RWPE1 (cell line): ENCODE data around the gene COPS2.
"Not testable (repeated sequence)": the region's sequence is repeated elsewhere in the genome, so short reads cannot be mapped to it uniquely, and the experiment has no call there.

ENCODE experiments used
- CTCF ChIA-PET: fragments of 350-600 bp; sonication (Branson Sonifier 250); formaldehyde crosslinking; extraction: SDS; loops from one replicate; lab custom pipeline; 2021; lab: Yijun Ruan, JAX
- POLR2A ChIA-PET: fragments of 400-600 bp; formaldehyde crosslinking; extraction: SDS; loops from one replicate; lab custom pipeline; 2020; ENCODE audit warnings: antibody characterized with exemption; ENCODE audit not compliant: low non-redundant PET; lab: Yijun Ruan, JAX
- DNase-seq: peaks from one replicate; pipeline ENCODE4 v3.0.0; 2012; ENCODE audit warnings: low spot score
- H3K27ac ChIP-seq: fragments of 450-650 bp; 2 replicates; pipeline ENCODE4 v1.5.1; 2017
- TF ChIP-seq, protein P1 (sequence below): fragments of 450-650 bp; conservative IDR thresholded peaks from 2 replicates; pipeline ENCODE4 v1.5.1; 2017; ENCODE audit warnings: low read depth, mild to moderate bottlenecking

The COPS2 gene

GRCh38 chr15:49178497-49178896, 23.1 kb upstream of the COPS2 start:
- no peak for DNase-seq
- TF ChIP-seq, protein P1, sequence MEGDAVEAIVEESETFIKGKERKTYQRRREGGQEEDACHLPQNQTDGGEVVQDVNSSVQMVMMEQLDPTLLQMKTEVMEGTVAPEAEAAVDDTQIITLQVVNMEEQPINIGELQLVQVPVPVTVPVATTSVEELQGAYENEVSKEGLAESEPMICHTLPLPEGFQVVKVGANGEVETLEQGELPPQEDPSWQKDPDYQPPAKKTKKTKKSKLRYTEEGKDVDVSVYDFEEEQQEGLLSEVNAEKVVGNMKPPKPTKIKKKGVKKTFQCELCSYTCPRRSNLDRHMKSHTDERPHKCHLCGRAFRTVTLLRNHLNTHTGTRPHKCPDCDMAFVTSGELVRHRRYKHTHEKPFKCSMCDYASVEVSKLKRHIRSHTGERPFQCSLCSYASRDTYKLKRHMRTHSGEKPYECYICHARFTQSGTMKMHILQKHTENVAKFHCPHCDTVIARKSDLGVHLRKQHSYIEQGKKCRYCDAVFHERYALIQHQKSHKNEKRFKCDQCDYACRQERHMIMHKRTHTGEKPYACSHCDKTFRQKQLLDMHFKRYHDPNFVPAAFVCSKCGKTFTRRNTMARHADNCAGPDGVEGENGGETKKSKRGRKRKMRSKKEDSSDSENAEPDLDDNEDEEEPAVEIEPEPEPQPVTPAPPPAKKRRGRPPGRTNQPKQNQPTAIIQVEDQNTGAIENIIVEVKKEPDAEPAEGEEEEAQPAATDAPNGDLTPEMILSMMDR: no peak
- CTCF ChIA-PET: interaction anchor here (0.7 kb wide), 1 partner anchor 316 kb away, joined by 5 read pairs; no protein-coding TSS in a partner anchor
- POLR2A ChIA-PET: no interaction called here
- H3K27ac ChIP-seq: no peak overlapping the region

DNA sequence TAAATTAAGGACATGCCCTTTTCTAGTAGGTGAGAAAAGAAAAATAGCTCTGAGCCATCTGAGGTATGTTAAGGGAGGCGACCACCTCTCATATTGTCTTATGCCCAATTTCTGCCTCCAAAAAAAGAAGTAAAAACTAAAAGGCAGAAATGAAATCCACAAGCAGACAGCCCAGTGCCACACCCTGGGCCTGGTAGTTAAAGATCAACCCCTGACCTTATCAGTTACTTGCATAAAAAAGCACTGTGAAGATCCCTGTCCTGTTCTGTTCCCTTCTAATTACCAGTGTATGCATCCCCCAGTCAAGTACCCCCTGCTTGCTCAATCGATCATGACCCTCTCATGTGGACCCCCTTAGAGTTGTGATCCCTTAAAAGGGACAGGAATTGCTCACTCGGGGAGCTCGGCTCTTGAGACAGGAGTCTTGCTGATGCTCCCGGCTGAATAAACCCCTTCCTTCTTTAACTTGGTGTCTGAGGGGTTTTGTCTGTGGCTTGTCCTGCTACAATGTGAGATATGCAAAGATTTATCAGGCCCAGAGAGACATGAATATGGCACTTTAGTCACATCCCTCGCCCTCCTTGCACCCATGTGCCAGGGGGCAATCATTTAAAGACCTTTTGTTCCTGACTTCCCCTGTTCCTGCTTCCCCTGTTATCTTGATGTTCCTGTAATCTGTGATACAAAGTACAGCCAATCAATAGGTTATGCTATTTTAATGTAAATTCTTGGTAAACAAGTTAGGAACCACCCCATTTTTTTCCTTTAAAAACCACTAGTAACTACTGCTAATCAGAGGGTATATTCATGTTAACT, 20.4 kb upstream of the COPS2 start:
- DNase-seq, H3K27ac ChIP-seq, POLR2A ChIA-PET, CTCF ChIA-PET: not testable (repeated sequence)

GRCh38 chr15:49174902-49175301, 19.5 kb upstream of the COPS2 start:
- TF ChIP-seq, protein P1: no peak
- CTCF ChIA-PET: interaction anchor here (0.5 to 1.2 kb wide), 2 partner anchors 85 to 310 kb away, joined by 3 to 5 read pairs; no protein-coding TSS in a partner anchor
- no peak overlapping the region for H3K27ac ChIP-seq
- DNase-seq: no peak
- POLR2A ChIA-PET: no interaction called here

DNA sequence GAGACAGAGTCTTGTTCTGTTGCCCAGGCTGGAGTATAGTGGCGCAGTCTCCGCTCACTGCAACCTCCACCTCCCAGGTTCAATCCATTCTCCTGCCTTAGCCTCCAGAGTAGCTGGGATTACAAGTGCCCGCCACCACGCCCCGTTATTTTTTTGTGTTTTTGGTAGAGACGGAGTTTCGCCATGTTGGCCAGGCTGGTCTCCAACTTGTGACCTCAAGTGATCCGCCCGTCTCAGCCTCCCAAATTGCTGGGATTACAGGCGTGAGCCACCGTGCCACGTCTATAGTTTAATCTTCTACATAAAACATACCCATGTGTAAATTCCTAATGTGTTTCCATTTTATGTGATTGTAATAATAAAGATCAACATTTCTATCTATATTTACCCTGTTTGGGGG, 16.4 kb upstream of the COPS2 start:
- TF ChIP-seq, protein P1: no peak
- CTCF ChIA-PET: interaction anchor here (0.6 to 0.9 kb wide), 3 partner anchors 86 to 1015 kb away, joined by 3 to 7 read pairs (median 3); no protein-coding TSS in a partner anchor
- no peak overlapping the region for H3K27ac ChIP-seq

DNA sequence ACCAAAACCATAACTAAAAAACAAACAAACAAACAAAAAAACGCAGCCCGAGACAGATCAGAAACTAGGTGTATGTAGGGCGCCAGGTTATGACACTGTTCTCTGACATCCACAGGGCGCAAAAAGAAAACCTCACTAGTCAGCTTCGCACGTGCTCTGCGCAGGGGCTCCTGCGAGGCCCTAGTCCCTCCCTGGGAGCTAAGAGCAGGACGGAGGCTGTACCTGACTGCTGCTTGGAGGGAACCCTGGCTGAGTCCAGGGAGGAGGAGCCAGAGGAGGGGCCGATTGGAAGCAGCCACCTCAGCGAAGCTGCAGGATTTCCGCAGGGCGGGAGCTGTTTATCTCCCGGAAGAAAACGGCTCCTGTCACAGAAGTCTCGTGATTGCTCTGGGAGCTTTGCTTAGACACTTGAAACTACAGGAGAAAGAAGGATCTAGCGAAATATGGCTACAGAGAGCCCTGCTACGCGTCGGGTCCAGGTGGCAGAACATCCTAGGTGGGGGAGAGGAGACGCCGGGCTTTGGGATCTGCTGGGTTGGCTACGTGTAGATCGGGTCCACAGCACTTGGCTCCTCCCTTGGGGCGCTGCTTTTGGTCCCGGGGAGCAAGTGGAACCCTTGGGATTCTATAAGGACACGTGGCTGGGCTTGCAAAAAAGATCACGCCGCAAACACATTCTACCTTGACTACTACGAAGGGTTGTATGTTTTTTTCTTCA, 14.6 kb upstream of the COPS2 start, which contains the start of gene GALK2:
Gene GALK2 (plus strand): TSS at position 368 of the 718 bp plus-strand sequence. CDS start 76 bp downstream, at position 444.
- POLR2A ChIA-PET: interaction anchor here (0.7 to 1.0 kb wide), 3 partner anchors 11 to 15 kb away, joined by 3 to 4 read pairs (median 3); partner anchors contain the start of gene COPS2
- peak within 1 kb of the TSS; percentile 82 for H3K27ac ChIP-seq
- DNase-seq: peak; percentile 88
- TF ChIP-seq, protein P1: no peak
- CTCF ChIA-PET: interaction anchor here (1.0 kb wide), 1 partner anchor 975 kb away, joined by 3 read pairs; no protein-coding TSS in a partner anchor

More for the DNA sequence above, 16.4 kb upstream of the COPS2 start:
- DNase-seq: no peak
- POLR2A ChIA-PET: no interaction called here

DNA sequence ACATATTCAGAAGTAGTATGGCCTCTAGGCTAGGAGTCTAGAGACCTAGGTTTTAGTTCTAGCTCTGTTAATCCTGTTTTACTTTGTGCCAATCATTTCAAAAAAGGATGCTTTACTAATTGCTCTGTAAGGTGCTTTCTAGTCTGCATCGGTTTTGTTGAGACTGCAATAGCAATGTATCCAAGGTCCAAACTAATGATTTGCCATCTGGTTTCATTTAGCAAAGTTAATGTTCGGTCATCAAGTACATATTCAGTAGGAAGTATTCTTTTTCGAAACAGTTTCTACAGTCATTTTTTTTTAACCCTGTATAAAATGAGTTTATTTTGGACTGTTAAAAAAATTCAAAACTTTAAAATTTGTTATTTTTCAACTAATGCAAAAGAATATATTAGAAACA, 12.6 kb upstream of the COPS2 start:
- CTCF ChIA-PET: interaction anchor here (0.7 kb wide), 1 partner anchor 222 kb away, joined by 3 read pairs; no protein-coding TSS in a partner anchor
- TF ChIP-seq, protein P1: no peak
- DNase-seq: no peak
- H3K27ac ChIP-seq: no peak overlapping the region
- POLR2A ChIA-PET: no interaction called here
